NCI-H1105 treated with DMSO at 0.1 percent for 48 hours (cell line): Measurements from ENCODE around the gene VPS54.
A peak's percentile ranks its signal among the peaks of the same experiment; 100 is the strongest.

Source experiments
- DNase-seq: peaks from one replicate; lab custom pipeline; 2025; lab: John Stamatoyannopoulos, UW

VPS54 gene, protein sequence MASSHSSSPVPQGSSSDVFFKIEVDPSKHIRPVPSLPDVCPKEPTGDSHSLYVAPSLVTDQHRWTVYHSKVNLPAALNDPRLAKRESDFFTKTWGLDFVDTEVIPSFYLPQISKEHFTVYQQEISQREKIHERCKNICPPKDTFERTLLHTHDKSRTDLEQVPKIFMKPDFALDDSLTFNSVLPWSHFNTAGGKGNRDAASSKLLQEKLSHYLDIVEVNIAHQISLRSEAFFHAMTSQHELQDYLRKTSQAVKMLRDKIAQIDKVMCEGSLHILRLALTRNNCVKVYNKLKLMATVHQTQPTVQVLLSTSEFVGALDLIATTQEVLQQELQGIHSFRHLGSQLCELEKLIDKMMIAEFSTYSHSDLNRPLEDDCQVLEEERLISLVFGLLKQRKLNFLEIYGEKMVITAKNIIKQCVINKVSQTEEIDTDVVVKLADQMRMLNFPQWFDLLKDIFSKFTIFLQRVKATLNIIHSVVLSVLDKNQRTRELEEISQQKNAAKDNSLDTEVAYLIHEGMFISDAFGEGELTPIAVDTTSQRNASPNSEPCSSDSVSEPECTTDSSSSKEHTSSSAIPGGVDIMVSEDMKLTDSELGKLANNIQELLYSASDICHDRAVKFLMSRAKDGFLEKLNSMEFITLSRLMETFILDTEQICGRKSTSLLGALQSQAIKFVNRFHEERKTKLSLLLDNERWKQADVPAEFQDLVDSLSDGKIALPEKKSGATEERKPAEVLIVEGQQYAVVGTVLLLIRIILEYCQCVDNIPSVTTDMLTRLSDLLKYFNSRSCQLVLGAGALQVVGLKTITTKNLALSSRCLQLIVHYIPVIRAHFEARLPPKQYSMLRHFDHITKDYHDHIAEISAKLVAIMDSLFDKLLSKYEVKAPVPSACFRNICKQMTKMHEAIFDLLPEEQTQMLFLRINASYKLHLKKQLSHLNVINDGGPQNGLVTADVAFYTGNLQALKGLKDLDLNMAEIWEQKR

DNA sequence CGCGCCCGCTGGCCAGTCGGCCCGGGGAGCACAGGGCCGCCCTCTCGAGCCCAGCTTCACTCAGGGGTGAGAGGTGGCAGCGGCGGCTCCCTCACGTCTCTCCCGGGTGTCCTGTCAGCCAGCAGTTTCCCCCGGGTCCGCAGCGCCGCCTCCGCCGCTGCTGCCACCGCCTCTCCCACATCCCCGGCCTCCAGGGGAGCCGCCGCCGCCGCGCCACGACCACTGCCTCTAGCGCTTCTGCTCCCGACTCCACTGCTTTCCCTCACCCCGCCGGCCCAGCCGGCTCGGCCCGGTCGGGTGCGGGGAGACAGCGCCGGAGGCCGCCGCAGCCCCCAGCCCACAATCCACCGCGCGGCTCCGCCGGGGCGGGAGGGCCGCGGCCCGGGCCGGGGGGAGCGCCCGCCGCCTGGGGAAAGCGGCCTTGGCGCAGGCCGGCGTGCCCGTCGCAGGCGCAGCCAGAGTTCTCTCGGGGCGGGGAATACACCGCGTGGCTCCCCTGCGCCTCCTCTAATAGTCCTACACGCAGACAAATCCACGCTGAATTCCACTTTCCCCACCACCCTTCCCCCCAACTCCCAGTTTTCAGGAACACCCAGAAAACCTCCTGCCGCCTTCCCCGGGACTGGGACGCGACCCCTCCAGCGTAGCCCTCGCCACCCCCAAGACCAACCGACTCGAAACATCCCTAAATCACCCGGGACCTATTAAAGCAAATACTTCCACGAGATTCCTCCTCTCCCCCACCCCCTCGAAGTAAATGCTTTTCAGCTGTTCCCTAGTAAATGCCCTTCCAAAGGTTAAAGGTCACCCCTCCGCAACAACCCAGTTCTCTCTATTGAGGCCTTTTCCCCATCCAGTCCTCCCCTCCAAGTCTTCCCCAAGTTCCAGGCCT is at the start of gene VPS54:
TSS of gene VPS54 (minus strand) at position 346 of the 892 bp plus-strand sequence. CDS start 35,429 bp downstream, outside the sequence.
- peak; percentile 44 for DNase-seq

DNA sequence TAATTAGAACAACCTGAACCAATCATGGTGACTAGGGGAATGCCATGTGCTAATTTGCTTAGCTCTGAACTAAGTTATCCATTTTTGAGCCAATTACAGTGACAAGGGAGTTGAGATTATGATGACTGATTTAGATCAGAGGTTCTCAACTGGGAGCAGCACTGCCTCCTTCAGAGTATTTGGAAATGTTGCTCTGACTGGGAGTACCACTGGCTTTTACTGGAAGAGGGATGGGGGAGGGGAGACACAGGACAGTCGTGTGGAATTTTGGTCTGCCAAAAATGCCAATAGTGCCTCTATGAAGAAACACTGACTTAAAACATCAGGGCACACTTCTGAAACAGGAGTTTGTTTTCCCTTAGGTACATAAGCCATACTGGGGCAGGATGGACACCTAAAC is 48.1 kb upstream of the VPS54 start:
- no peak for DNase-seq

DNA sequence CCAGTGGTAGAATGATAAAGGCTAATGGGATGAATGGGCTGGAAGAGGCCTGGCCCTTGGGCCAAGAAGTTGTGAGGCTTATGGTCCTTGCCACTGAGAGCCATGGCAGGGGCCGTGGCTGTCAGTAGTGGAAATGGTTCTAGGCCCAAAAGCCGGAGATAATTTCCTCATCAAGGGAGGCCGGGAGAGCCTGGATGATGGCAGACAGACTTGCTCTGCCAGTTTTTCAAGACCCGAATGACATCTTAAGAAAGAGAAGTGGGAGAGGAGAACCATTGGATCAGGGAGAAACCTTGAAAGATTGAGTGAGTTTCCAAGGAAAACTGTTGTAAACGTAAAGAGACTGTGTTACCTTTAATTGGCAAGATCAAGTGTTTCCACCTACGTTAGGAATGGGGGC is 46.3 kb upstream of the VPS54 start:
- no peak for DNase-seq

DNA sequence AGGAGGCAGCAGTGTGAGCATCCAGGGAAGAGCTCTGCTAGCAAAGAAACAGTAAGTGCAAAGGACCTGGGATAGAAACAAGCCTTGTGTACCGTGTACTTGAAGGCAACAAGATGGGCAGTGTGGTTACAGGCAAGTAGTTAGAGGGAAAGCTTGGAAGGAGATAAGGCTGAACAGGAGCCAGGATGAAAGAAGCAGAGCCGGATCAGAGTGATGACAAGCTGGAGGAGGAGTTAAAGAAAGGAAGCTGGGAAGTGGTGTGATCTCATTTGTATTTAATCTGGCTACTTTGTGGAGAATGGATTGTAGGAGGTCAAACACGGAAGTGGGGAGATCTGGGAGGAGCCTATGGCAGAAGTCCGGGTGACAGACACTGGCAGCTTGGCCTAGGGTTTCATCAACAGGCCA is 44.7 kb upstream of the VPS54 start:
- no peak for DNase-seq

GRCh38 chr2:64063454-64063853 is 44.2 kb upstream of the VPS54 start:
- DNase-seq = no peak

GRCh38 chr2:64062840-64063239 is 43.6 kb upstream of the VPS54 start:
- no peak for DNase-seq

- DNase-seq = no peak
Observed at GRCh38 chr2:64059270-64059669, 40.0 kb upstream of the VPS54 start.

- DNase-seq = no peak
Observed at GRCh38 chr2:64056021-64056420, 36.8 kb upstream of the VPS54 start.

DNA sequence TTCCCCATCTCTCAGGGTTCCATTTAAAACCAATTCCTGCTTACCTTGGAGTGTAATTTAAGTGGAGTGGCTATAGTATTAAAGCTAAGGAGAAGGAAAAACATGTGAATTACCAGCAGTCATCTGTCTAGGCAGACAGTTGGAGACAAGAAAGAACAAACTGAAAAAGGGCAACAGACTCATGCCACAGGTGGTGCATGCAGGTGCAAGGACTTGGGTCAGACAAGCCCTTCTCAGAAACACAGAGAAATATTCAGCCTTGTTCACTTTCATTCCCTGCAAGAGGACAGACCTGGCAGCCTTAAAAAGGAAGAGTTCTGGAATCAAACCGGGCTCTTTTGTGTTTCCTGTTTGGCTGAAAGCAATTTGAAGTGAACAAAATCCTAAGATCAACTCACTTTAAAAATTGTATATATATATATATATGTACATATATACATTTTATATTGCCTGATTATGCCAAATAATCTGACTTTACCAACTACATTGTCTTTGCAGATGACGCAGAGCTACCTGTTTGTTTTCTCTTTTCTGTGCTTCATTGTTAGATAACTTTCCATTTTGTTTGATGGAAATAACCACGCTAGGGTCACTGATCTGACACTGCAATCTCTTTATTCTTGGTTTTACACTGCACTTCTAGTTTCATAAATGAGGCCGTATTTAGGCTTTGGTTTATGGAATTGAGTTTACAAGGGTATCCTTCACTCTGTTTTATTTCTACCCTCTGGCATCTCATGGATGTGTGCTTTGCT is 35.1 kb upstream of the VPS54 start:
- DNase-seq = peak; percentile 11

GRCh38 chr2:64052463-64053241 is 33.4 kb upstream of the VPS54 start:
- peak; percentile 30 for DNase-seq

DNA sequence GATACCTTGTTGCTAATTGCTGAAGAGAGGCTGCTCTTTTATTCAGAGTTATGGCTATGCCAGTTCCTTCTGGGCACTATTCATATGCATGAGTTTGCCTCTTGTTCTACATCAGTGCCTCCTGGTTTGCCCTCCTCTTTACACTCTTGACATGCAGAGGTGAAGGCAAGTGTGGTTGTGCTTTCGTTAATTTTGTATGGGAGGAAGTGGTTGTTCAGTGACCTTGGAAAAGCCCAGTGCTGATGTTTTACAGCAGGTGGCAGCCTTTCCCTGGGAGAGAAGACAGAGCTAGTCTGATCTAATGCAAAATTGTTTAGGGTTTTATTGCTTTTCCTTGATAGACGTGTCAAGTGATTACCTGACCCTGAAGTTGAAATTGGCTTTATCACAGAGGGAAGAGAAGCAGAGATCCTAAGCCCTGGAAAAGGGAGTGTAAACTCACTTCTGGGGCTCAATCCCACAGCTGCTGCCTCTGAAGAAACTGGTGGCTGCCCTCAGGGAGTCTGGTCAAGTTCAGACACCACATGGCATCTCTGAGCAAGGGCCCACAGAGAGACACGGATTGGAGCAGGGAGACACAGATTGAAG is 30.5 kb upstream of the VPS54 start:
- DNase-seq = peak; percentile 71

DNA sequence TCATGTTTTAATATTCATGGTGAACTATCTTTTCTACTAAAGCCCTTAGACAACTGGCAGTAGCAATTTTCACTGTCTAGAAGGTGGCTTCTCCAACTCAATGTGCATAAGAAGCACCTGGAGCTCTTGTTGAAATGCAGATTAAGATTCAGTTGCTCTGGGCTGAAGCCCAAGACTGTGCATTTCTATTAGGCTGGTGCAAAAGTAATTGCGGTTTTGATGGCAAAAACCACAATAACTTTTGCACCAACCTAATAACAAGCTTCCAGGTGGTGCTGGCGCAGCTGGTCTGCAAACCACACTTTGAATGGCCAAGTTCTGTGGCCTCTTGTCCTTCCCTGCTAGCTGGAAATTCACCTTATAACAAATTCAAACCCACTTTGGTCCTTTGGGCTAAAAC is 26.7 kb upstream of the VPS54 start:
- DNase-seq = no peak

DNA sequence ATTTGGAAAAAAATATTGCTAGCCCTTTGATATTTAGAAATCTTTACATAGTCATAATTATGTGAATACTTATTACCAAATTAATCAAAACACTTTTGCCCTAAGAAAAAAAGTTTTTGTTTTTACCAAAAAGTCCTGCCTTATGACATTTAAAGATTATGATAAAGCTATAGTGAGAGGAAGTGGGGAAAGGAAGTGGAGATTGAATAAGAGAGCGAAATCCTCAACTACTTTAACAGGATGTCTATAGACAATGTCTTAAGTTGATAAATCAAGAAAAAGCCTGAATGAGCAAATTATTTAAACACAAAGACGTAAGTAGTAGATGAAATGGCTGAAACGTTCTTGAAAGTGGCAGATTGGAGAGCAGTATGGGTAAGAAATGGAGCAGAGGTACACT is 20.9 kb upstream of the VPS54 start:
- no peak for DNase-seq

DNA sequence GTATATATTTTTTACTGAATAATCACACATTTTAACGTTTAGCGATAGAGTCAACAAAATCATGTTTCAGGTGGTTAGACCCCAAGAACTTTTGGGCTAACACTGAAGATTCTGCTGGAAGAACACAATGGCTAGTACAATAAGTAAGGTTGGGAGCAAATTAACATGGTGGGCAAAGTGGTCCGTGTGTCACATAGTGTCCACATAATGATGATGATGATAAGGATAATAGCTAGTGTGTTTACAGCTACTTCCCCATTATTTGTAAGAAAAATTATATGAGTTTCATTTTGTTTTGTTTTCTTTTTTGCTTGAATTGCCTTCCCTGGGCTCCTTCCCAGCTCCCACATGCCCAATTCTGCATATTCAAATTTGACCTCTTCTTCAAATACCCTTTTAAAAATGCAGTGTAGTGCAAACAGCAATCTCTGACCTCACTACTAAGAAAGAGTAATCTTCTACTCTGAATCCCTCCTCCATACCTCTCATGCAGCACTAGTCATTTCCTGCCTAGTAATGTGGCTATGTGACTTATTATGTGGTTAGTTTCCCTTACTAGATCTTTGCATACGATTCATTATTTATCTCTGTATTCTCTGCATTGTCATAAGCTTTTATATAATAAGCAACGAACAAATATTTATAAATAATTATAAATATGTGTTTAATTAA is 16.9 kb upstream of the VPS54 start:
- no peak for DNase-seq

DNA sequence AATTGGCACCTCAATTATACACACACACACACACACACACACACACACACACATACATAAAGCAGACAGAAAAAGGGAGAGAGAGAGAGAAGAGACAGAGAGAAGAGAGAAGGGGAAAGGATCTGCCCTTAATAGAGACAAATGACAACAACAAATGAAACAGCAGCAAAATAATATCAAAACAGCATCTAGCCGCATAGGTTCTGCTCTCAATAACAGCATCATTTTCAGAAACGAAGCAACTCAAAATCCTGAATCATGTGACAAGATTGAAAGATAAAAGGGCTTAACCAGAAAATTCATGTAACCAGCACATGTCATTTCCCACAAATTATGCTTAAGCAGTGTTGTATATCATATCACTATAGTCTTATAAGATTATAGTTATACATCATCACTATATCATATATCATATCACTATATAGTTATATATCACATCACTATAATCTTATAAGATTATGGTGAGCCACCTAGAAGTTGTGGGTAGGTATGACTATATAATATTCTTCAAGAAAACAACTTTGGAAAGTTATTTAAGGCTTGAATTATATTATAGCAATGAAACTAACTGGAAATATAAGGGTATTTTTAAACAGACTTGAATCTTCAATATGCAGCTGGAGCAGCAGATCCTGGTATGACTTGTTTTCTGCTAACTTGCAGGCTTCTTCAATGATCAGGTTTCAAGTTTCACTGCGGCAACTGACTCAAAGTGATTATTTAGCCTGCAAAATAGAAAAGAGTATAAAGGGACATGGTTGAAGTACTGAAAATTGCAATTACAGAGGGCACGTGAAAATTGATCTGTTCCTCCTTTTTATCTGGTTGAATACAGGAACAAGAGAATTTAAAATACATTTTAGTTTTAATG is 16.1 kb upstream of the VPS54 start:
- DNase-seq = peak; percentile 79

DNA sequence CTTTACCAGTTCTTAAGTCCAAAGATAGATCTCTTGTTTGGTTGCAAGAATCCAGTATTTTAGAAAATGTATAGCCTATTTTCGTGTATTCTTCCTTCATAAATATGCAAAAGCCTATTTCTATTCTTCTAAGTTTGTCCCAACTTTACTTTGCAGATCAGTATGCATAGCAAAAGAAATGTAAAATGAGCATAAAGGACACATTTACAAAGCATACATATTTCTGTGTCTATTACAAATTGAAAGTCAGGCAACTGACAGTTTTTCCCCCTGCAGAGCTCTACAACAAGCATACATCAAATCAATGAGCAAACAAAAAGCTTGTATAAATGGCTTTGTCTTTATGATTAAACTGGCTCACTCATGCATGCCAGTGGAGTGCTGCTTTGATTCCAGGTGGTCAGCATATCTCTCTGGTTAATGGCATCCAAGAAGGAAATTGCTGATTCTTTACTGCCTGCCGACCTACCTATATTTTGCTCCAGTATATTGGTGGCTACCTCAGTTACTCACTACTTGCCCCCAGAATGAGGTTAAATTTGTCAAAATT is 10.0 kb upstream of the VPS54 start:
- peak; percentile 86 for DNase-seq

DNA sequence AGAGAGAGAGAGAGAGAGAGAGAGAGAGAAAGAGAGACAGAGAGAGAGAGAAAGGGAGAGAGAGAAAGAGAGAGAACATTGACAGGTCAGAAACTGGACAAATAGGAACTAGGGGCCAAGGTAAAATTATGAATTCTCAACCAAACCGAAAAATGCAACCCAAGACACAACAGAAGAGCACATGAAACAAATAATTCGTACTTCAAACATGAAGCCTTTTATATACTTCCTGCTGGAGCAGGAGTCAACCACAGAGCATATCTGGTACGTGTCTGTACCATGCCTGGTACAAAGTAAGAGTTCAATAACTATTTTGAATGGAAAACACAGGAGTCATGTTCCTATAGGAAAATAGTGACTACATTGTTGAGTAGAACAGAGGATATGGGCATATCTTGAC is 6.5 kb upstream of the VPS54 start:
- DNase-seq = no peak
